ENCODE results near the gene TMEM218.
"Not testable (repeated sequence)": the region's sequence is repeated elsewhere in the genome, so short reads cannot be mapped to it uniquely, and the experiment has no call there.

TMEM218 gene

DNA sequence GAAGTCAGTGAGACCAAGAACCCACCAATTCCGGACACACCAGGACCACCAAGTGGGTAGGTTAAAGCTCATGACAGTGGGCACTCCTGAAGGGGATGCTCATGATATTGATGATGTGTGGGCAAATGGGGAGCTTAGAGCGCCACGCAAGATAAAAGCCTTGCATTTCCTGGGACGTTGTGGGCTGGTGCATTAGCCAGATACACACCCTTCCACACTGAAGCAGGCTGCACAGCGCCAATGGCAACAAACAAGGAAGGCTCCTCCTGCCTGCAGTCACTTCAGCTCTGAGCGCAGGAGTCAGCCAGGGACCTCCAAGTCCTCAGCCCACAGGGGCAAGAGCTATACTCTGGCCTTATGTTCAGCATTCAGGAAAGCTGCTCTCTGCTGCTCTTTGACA, 20.6 kb downstream of the TMEM218 start:
- DNase-seq (ENCODE audit: extremely low spot score): no peak
- ChIA-PET POLR2A (no interaction called here), CTCF (interaction anchor here (0.5 to 3.3 kb wide), 24 partner anchors 9 to 304 kb away, joined by 3 to 53 read pairs (median 5); partner anchors contain the start of genes SLC37A2 and TMEM218)
- TF ChIP-seq, protein P1, sequence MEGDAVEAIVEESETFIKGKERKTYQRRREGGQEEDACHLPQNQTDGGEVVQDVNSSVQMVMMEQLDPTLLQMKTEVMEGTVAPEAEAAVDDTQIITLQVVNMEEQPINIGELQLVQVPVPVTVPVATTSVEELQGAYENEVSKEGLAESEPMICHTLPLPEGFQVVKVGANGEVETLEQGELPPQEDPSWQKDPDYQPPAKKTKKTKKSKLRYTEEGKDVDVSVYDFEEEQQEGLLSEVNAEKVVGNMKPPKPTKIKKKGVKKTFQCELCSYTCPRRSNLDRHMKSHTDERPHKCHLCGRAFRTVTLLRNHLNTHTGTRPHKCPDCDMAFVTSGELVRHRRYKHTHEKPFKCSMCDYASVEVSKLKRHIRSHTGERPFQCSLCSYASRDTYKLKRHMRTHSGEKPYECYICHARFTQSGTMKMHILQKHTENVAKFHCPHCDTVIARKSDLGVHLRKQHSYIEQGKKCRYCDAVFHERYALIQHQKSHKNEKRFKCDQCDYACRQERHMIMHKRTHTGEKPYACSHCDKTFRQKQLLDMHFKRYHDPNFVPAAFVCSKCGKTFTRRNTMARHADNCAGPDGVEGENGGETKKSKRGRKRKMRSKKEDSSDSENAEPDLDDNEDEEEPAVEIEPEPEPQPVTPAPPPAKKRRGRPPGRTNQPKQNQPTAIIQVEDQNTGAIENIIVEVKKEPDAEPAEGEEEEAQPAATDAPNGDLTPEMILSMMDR (IDR thresholded peaks at IDR 0.05; ENCODE audit: control extremely low read depth, extremely low read depth, low read depth, missing control alignments): no peak

- POLR2A ChIA-PET: not testable (repeated sequence)
These were observed 21.3 kb downstream of the TMEM218 start for GRCh38 chr11:125090151-125090550.

DNA sequence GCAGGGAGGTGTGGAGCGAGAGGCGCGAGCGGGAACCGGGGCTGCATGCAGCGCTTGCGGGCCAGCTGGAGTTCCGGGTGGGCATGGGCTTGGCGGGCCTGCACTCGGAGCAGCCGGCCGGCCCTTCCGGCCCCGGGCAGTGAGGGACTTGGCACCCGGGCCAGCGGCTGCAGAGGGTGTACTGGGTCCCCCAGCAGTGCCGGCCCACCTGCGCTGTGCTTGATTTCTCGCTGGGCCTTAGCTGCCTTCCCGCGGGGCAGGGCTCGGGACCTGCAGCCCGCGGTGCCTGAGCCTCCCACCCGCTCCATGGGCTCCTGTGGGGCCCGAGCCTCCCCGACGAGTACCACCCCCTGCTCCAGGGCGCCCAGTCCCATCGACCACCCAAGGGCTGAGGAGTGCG, 21.9 kb downstream of the TMEM218 start:
- POLR2A ChIA-PET; DNase-seq (ENCODE audit: extremely low spot score): not testable (repeated sequence)
- CTCF ChIA-PET: interaction anchor here (1.5 to 3.3 kb wide), 4 partner anchors 10 to 52 kb away, joined by 3 to 53 read pairs (median 22); partner anchors contain the start of gene TMEM218

More at GRCh38 chr11:125090151-125090550, 21.3 kb downstream of the TMEM218 start:
- CTCF ChIA-PET: interaction anchor here (0.9 to 3.3 kb wide), 13 partner anchors 8 to 260 kb away, joined by 3 to 53 read pairs (median 11); partner anchors contain the start of genes SLC37A2 and TMEM218
- DNase-seq (ENCODE audit: extremely low spot score): not testable (repeated sequence)

DNA sequence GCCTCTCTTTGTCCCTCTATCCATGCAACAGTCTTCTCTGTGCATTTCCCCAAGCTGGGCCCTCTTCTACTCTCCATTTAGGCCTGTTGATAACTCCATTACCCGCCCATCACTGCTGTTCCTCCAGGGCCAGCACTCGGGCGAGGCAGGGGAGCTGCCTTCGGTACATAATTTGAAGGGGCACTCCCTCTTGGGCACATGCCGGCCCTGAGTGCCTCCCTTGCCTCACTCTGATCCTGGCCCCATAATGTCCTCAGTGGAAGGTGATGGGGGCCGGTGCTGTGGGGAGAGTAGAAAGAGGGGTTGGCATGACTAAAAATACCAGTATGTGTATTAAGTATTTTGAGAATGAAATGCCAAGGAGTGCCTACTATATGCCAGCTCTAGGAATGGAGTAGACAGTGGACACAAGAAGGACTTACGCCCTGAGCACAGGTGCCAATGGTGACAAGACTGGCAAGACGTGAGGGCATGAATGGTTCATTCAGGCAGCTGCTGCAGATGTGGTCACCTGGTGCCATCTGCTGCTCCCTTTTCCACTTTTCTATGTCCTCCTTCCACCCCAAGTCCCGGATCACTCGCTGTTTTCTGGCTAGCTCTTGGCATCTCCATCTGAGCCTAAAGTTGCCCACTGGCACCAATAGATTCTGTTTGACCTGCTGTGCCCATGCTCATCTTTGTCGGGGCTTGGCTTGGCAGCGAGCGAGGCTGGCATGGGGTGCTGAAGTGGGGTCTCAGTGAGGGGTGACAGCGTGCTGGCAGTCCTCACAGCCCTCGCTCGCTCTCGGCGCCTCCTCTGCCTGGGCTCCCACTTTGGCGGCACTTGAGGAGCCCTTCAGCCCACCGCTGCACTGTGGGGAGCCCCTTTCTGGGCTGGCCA, 22.6 kb downstream of the TMEM218 start:
- no peak for DNase-seq (ENCODE audit: extremely low spot score)
- ChIA-PET CTCF (interaction anchor here (0.7 to 1.9 kb wide), 6 partner anchors 9 to 188 kb away, joined by 3 to 6 read pairs (median 4); no protein-coding TSS in a partner anchor), POLR2A (no interaction called here)
- TF ChIP-seq, protein P1 (IDR thresholded peaks at IDR 0.05; ENCODE audit: control extremely low read depth, extremely low read depth, low read depth, missing control alignments): no peak

DNA sequence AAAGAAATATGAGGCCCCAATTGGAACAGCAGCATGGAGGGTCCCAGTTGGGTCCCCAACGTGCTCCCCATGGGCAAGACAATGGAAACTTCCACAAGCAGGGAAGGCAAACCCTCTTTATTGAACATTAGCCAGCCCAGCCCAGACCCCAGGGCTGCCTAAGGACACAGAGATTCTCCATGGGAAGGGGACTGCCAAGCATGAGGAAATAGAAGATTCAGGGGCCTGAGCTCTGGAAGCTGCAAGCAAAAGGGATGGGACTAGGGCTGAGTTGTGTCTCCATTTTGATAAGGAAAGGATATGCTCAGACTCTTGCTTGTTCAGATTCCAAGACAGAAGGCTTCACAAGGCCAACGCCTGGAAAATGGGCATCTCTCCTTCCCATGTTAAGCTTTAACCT, 23.3 kb downstream of the TMEM218 start:
- TF ChIP-seq, protein P1 (IDR thresholded peaks at IDR 0.05; ENCODE audit: control extremely low read depth, extremely low read depth, low read depth, missing control alignments): no peak
- no peak for DNase-seq (ENCODE audit: extremely low spot score)
- CTCF ChIA-PET: interaction anchor here (0.7 to 1.9 kb wide), 5 partner anchors 9 to 189 kb away, joined by 3 to 6 read pairs (median 4); no protein-coding TSS in a partner anchor
- POLR2A ChIA-PET: no interaction called here

- DNase-seq (ENCODE audit: extremely low spot score): peak; percentile 12
- ChIA-PET POLR2A (no interaction called here), CTCF (no interaction called here)
- TF ChIP-seq, protein P1 (IDR thresholded peaks at IDR 0.05; ENCODE audit: control extremely low read depth, extremely low read depth, low read depth, missing control alignments): no peak
These were observed 24.7 kb downstream of the TMEM218 start for GRCh38 chr11:125086633-125087296.

- ChIA-PET CTCF (no interaction called here), POLR2A (no interaction called here)
- TF ChIP-seq, protein P1 (IDR thresholded peaks at IDR 0.05; ENCODE audit: control extremely low read depth, extremely low read depth, low read depth, missing control alignments): peak; percentile 10
- peak; percentile 27 for DNase-seq (ENCODE audit: extremely low spot score)
These were observed 25.9 kb downstream of the TMEM218 start for GRCh38 chr11:125085301-125086081.

All from GM10248 (cell line).